Mesendoderm (in vitro differentiated cells): ENCODE results near the gene LPIN3.
A peak's percentile ranks its signal among the peaks of the same experiment; 100 is the strongest.

ENCODE experiments used
- DNase-seq: peaks from one replicate; pipeline ENCODE4 v3.0.0; 2013
- H2AK5ac ChIP-seq: 2 replicates; pipeline ENCODE4 v1.6.1; 2013; ENCODE audit warnings: low read length, inconsistent platforms
- H2BK120ac ChIP-seq: 2 replicates; pipeline ENCODE4 v1.6.1; 2013; ENCODE audit warnings: low read depth, mild to moderate bottlenecking, low read length, moderate library complexity, mixed read lengths
- H2BK15ac ChIP-seq: replicated peaks from 2 replicates; pipeline ENCODE4 v1.6.1; 2013; ENCODE audit warnings: low read depth, mild to moderate bottlenecking, moderate library complexity
- H2BK5ac ChIP-seq: 2 replicates; pipeline ENCODE4 v1.6.1; 2013; ENCODE audit warnings: low read length, inconsistent platforms
- H3K18ac ChIP-seq: 2 replicates; pipeline ENCODE4 v1.6.1; 2013; ENCODE audit warnings: mild to moderate bottlenecking, low read length, mixed read lengths
- H3K23ac ChIP-seq: one replicate; pipeline ENCODE4 v1.6.1; 2013; ENCODE audit warnings: low read length
- H3K27ac ChIP-seq: 2 replicates; pipeline ENCODE4 v1.5.1; 2013; ENCODE audit warnings: low read depth, mild to moderate bottlenecking, inconsistent platforms, low read length, moderate library complexity
- H3K27me3 ChIP-seq: 2 replicates; pipeline ENCODE4 v1.6.1; 2013; ENCODE audit warnings: low read length, control low read depth, mild to moderate bottlenecking, inconsistent platforms; ENCODE audit not compliant: insufficient read depth, poor library complexity
- H3K36me3 ChIP-seq: 2 replicates; pipeline ENCODE4 v1.6.1; 2013; ENCODE audit warnings: low read length, inconsistent platforms; ENCODE audit not compliant: control insufficient read depth, insufficient read depth
- H3K4ac ChIP-seq: one replicate; pipeline ENCODE4 v1.6.1; 2013; ENCODE audit warnings: low read depth, mild to moderate bottlenecking, low read length, moderate library complexity
- H3K4me1 ChIP-seq: 2 replicates; pipeline ENCODE4 v1.6.1; 2013; ENCODE audit warnings: low read depth, low read length, inconsistent platforms; ENCODE audit not compliant: control insufficient read depth
- H3K4me2 ChIP-seq: 2 replicates; pipeline ENCODE4 v1.6.1; 2013; ENCODE audit warnings: low read length
- H3K4me3 ChIP-seq: 2 replicates; pipeline ENCODE4 v1.5.1; 2013; ENCODE audit warnings: mild to moderate bottlenecking, low read length
- H3K56ac ChIP-seq: one replicate; pipeline ENCODE4 v1.6.1; 2013; ENCODE audit warnings: low read length
- H3K79me1 ChIP-seq: 2 replicates; pipeline ENCODE4 v1.6.1; 2013; ENCODE audit warnings: low read length, inconsistent platforms
- H3K79me2 ChIP-seq: 2 replicates; pipeline ENCODE4 v1.6.1; 2013; ENCODE audit warnings: mild to moderate bottlenecking, low read length; ENCODE audit not compliant: control insufficient read depth, insufficient read depth
- H3K9ac ChIP-seq: 2 replicates; pipeline ENCODE4 v1.6.1; 2013; ENCODE audit warnings: low read length, inconsistent platforms
- H4K5ac ChIP-seq: one replicate; pipeline ENCODE4 v1.6.1; 2013; ENCODE audit warnings: low read length
- H4K8ac ChIP-seq: one replicate; pipeline ENCODE4 v1.6.1; 2013; ENCODE audit warnings: low read depth, mild to moderate bottlenecking, control low read depth, low read length, moderate library complexity
- WGBS: extraction: QIAGEN DNeasy Blood & Tissue Kit; methylation state at CpG from one replicate; pipeline ENCODE4 v1.1.7; 2013; ENCODE audit warnings: low lambda C conversion rate, missing lambda C conversion rate; ENCODE audit not compliant: insufficient coverage; ENCODE audit errors: extremely low coverage; 5-methylcytosine and 5-hydroxymethylcytosine counted together

Gene LPIN3

GRCh38 chr20:41344477-41344876 lies 3.9 kb downstream of the LPIN3 start:
- Histone ChIP-seq H4K8ac (no peak overlapping the region), H2BK15ac (no peak overlapping the region), H3K4ac (no peak overlapping the region), H3K36me3 (no peaks in the 10 kb centered on the region), H2BK120ac (no peak overlapping the region), H3K79me2 (no peaks in the 10 kb centered on the region), H3K27me3 (no peaks in the 10 kb centered on the region), H3K27ac (no peak overlapping the region), H3K4me1 (peaks cover 4% of the 10 kb centered on the region), H2AK5ac (no peak overlapping the region), H2BK5ac (no peak overlapping the region), H3K9ac (no peak overlapping the region), H3K18ac (no peak overlapping the region), H3K79me1 (no peaks in the 10 kb centered on the region), H3K56ac (no peak overlapping the region), H4K5ac (no peak overlapping the region), H3K4me3 (no peak overlapping the region), H3K4me2 (no peak overlapping the region), H3K23ac (no peak overlapping the region)
- no CpG with 5 or more reads among the region's 4 CpGs for WGBS
- DNase-seq, result no peak

GRCh38 chr20:41344938-41345728 lies 4.5 kb downstream of the LPIN3 start:
- H3K23ac ChIP-seq, result no peak overlapping the region
- H3K79me2 ChIP-seq, result no peaks in the 10 kb centered on the region
- no peak overlapping the region for H3K27ac ChIP-seq
- H2AK5ac ChIP-seq, result no peak overlapping the region
- no peak overlapping the region for H2BK120ac ChIP-seq
- peaks cover 2% of the 10 kb centered on the region for H3K4me1 ChIP-seq
- H3K4me2 ChIP-seq, result no peak overlapping the region
- no peaks in the 10 kb centered on the region for H3K27me3 ChIP-seq
- H2BK15ac ChIP-seq, result no peak overlapping the region
- no peak overlapping the region for H3K56ac ChIP-seq
- no peak overlapping the region for H4K8ac ChIP-seq
- H3K36me3 ChIP-seq, result no peaks in the 10 kb centered on the region
- DNase-seq, result no peak
- H3K9ac ChIP-seq, result no peak overlapping the region
- no peak overlapping the region for H3K18ac ChIP-seq
- no CpG with 5 or more reads among the region's 11 CpGs for WGBS
- no peak overlapping the region for H3K4ac ChIP-seq
- H3K79me1 ChIP-seq, result no peaks in the 10 kb centered on the region
- no peak overlapping the region for H2BK5ac ChIP-seq
- H3K4me3 ChIP-seq, result no peak overlapping the region
- no peak overlapping the region for H4K5ac ChIP-seq

GRCh38 chr20:41345729-41346067 lies 5.1 kb downstream of the LPIN3 start:
- no peak overlapping the region for H2BK120ac ChIP-seq
- no peak overlapping the region for H2AK5ac ChIP-seq
- WGBS, result no CpG with 5 or more reads among the region's 17 CpGs
- H3K27me3 ChIP-seq, result no peaks in the 10 kb centered on the region
- H3K4me2 ChIP-seq, result no peak overlapping the region
- no peaks in the 10 kb centered on the region for H3K79me2 ChIP-seq
- H3K56ac ChIP-seq, result peak overlapping the region; percentile 34
- H3K23ac ChIP-seq, result no peak overlapping the region
- H3K4me1 ChIP-seq, result peaks cover 2% of the 10 kb centered on the region
- DNase-seq, result no peak
- no peak overlapping the region for H4K8ac ChIP-seq
- H4K5ac ChIP-seq, result no peak overlapping the region
- H2BK15ac ChIP-seq, result no peak overlapping the region
- H3K18ac ChIP-seq, result no peak overlapping the region
- no peak overlapping the region for H3K4me3 ChIP-seq
- no peak overlapping the region for H3K27ac ChIP-seq
- H3K4ac ChIP-seq, result no peak overlapping the region
- H3K36me3 ChIP-seq, result no peaks in the 10 kb centered on the region
- H2BK5ac ChIP-seq, result no peak overlapping the region
- no peak overlapping the region for H3K9ac ChIP-seq
- H3K79me1 ChIP-seq, result no peaks in the 10 kb centered on the region

- no peaks in the 10 kb centered on the region for H3K27me3 ChIP-seq
- no peaks in the 10 kb centered on the region for H3K36me3 ChIP-seq
- no peak overlapping the region for H2BK5ac ChIP-seq
- DNase-seq, result no peak
- H3K79me1 ChIP-seq, result no peaks in the 10 kb centered on the region
- no peak overlapping the region for H3K4me2 ChIP-seq
- no peaks in the 10 kb centered on the region for H3K4me1 ChIP-seq
- no peaks in the 10 kb centered on the region for H3K79me2 ChIP-seq
- H4K8ac ChIP-seq, result no peak overlapping the region
- H3K4me3 ChIP-seq, result no peak overlapping the region
- no peak overlapping the region for H3K9ac ChIP-seq
- H3K27ac ChIP-seq, result no peak overlapping the region
- no peak overlapping the region for H2AK5ac ChIP-seq
- no peak overlapping the region for H3K56ac ChIP-seq
- H2BK15ac ChIP-seq, result no peak overlapping the region
- no CpG with 5 or more reads among the region's 13 CpGs for WGBS
- H4K5ac ChIP-seq, result no peak overlapping the region
- H3K18ac ChIP-seq, result no peak overlapping the region
- H2BK120ac ChIP-seq, result no peak overlapping the region
- H3K23ac ChIP-seq, result no peak overlapping the region
- no peak overlapping the region for H3K4ac ChIP-seq
Measured at GRCh38 chr20:41347523-41348429, 7.2 kb downstream of the LPIN3 start.

GRCh38 chr20:41348430-41349172 lies 8.0 kb downstream of the LPIN3 start:
- no peak overlapping the region for H2BK5ac ChIP-seq
- DNase-seq, result no peak
- no peak overlapping the region for H3K18ac ChIP-seq
- no peak overlapping the region for H3K4me2 ChIP-seq
- H3K4ac ChIP-seq, result no peak overlapping the region
- H3K36me3 ChIP-seq, result no peaks in the 10 kb centered on the region
- H2BK120ac ChIP-seq, result no peak overlapping the region
- H3K27me3 ChIP-seq, result no peaks in the 10 kb centered on the region
- no peak overlapping the region for H2AK5ac ChIP-seq
- no peak overlapping the region for H4K8ac ChIP-seq
- no CpG with 5 or more reads among the region's 13 CpGs for WGBS
- H3K4me1 ChIP-seq, result no peaks in the 10 kb centered on the region
- H3K79me2 ChIP-seq, result no peaks in the 10 kb centered on the region
- no peak overlapping the region for H3K23ac ChIP-seq
- no peak overlapping the region for H3K56ac ChIP-seq
- H3K4me3 ChIP-seq, result no peak overlapping the region
- no peak overlapping the region for H2BK15ac ChIP-seq
- no peak overlapping the region for H3K27ac ChIP-seq
- H3K79me1 ChIP-seq, result no peaks in the 10 kb centered on the region
- H3K9ac ChIP-seq, result no peak overlapping the region
- no peak overlapping the region for H4K5ac ChIP-seq
